PC-9 (cell line): ENCODE data around the gene HOXC6. TPM values are rescaled to one million over a fixed set of nuclear protein-coding genes. Genes with fewer than 3 reads are reported as not detected.

Source experiments
- BruUV-seq: library from RNA; stranded (reverse); fragments of 400-500 nt; replicated peaks from 2 replicates; lab custom pipeline; 2021; lab: Mats Ljungman, UMichigan
- CTCF ChIA-PET: fragments of 300-600 bp; sonication (Branson Sonifier 250); formaldehyde crosslinking; loops from one replicate; lab custom pipeline; 2022; ENCODE audit warnings: antibody characterized with exemption; lab: Charles Lee
- POLR2A ChIA-PET: fragments of 300-600 bp; sonication (Branson Sonifier 250); formaldehyde crosslinking; loops from one replicate; lab custom pipeline; 2022; ENCODE audit warnings: antibody characterized with exemption; ENCODE audit not compliant: unreplicated experiment; lab: Charles Lee
- DNase-seq, 2 experiments: peaks; one replicate each; pipeline versions ENCODE4 v3.0.0 to v3.0.0-alpha.2; 2015 to 2022; ENCODE audit warnings: mixed read lengths in 1 of 2
- H2AFZ ChIP-seq: fragments of 200-600 bp; sonication (generic); 2 replicates; pipeline ENCODE4 v1.8.1; 2017; ENCODE audit warnings: antibody characterized with exemption
- H3F3A ChIP-seq: fragments of 200-600 bp; sonication (generic); 2 replicates; pipeline ENCODE4 v1.8.1; 2017; ENCODE audit warnings: antibody characterized with exemption, mild to moderate bottlenecking, low read depth; ENCODE audit not compliant: insufficient read depth
- H3K27ac ChIP-seq: fragments of 200-600 bp; sonication (generic); 2 replicates; pipeline ENCODE4 v1.6.1; 2016; ENCODE audit warnings: mixed run types
- H3K27me3 ChIP-seq: fragments of 200-600 bp; sonication (generic); 2 replicates; pipeline ENCODE4 v1.6.1; 2016; ENCODE audit warnings: low read depth, mixed run types; ENCODE audit not compliant: insufficient read depth
- H3K36me3 ChIP-seq: fragments of 200-600 bp; sonication (generic); 2 replicates; pipeline ENCODE4 v1.6.1; 2016; ENCODE audit warnings: low read depth, mixed run types
- H3K4me1 ChIP-seq: fragments of 200-600 bp; sonication (generic); replicated peaks from 2 replicates; pipeline ENCODE4 v1.6.1; 2016; ENCODE audit warnings: mixed run types; ENCODE audit not compliant: insufficient read depth
- H3K4me2 ChIP-seq: fragments of 200-600 bp; sonication (generic); 2 replicates; pipeline ENCODE4 v1.6.1; 2017; ENCODE audit warnings: mixed run types
- H3K4me3 ChIP-seq: fragments of 200-600 bp; sonication (generic); 2 replicates; pipeline ENCODE4 v1.6.1; 2016; ENCODE audit warnings: mixed run types
- H3K79me2 ChIP-seq: fragments of 200-600 bp; sonication (generic); 2 replicates; pipeline ENCODE4 v1.6.1; 2017; ENCODE audit warnings: low read depth, mixed run types
- H3K9me2 ChIP-seq: fragments of 200-600 bp; sonication (generic); 2 replicates; pipeline ENCODE4 v1.8.1; 2017; ENCODE audit warnings: mild to moderate bottlenecking; ENCODE audit not compliant: insufficient read depth
- H3K9me3 ChIP-seq: fragments of 200-600 bp; sonication (generic); 2 replicates; pipeline ENCODE4 v1.8.1; 2016; ENCODE audit warnings: low read depth; ENCODE audit not compliant: insufficient read depth
- H4K20me1 ChIP-seq: fragments of 200-600 bp; sonication (generic); 2 replicates; pipeline ENCODE4 v1.8.1; 2017; ENCODE audit not compliant: insufficient read depth
- EZH2 ChIP-seq: fragments of 200-600 bp; sonication (generic); IDR thresholded peaks from 2 replicates; pipeline ENCODE4 v1.8.0; 2017; ENCODE audit warnings: antibody characterized with exemption, low read depth
- intact Hi-C: fragments of 100-400 bp; cut with micrococcal nuclease; formaldehyde crosslinking; loops from one replicate; pipeline ENCODE4 v1.10.0; 2022; ENCODE audit not compliant: unreplicated experiment
- total RNA-seq: library from RNA; stranded (reverse); gene quantifications from 2 replicates; pipeline ENCODE4 v1.2.3, GENCODE V29; 2021
- TF ChIP-seq, protein P1 (sequence below): fragments of 200-600 bp; sonication (generic); conservative IDR thresholded peaks from 2 replicates; pipeline ENCODE4 v1.6.1; 2017; ENCODE audit warnings: mixed run types, antibody characterized with exemption, mild to moderate bottlenecking, moderate library complexity

The HOXC6 gene
- total RNA-seq, 1 experiment from 2014 or later, result 4.1 TPM

DNA sequence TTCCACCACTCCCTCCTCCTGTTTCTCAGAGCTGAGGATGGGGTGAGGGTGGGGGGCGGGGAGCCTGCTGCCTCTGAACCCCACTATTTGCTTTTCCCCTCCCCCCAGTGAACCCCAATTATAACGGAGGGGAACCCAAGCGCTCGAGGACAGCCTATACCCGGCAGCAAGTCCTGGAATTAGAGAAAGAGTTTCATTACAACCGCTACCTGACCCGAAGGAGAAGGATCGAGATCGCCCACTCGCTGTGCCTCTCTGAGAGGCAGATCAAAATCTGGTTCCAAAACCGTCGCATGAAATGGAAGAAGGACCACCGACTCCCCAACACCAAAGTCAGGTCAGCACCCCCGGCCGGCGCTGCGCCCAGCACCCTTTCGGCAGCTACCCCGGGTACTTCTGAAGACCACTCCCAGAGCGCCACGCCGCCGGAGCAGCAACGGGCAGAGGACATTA is 26.5 kb downstream of the HOXC6 start:
- no peaks in the 10 kb centered on the region for H3K9me2 ChIP-seq
- ChIA-PET POLR2A (no interaction called here), CTCF (no interaction called here)
- H2AFZ ChIP-seq, result no peak overlapping the region
- no peaks in the 10 kb centered on the region for H3F3A ChIP-seq
- H3K36me3 ChIP-seq, result no peaks in the 10 kb centered on the region
- H3K4me1 ChIP-seq, result no peaks in the 10 kb centered on the region
- no peak overlapping the region for H3K4me3 ChIP-seq
- intact Hi-C loops, result no loop called here
- no peak overlapping the region for H3K4me2 ChIP-seq
- no peak for TF ChIP-seq EZH2
- TF ChIP-seq, protein P1, sequence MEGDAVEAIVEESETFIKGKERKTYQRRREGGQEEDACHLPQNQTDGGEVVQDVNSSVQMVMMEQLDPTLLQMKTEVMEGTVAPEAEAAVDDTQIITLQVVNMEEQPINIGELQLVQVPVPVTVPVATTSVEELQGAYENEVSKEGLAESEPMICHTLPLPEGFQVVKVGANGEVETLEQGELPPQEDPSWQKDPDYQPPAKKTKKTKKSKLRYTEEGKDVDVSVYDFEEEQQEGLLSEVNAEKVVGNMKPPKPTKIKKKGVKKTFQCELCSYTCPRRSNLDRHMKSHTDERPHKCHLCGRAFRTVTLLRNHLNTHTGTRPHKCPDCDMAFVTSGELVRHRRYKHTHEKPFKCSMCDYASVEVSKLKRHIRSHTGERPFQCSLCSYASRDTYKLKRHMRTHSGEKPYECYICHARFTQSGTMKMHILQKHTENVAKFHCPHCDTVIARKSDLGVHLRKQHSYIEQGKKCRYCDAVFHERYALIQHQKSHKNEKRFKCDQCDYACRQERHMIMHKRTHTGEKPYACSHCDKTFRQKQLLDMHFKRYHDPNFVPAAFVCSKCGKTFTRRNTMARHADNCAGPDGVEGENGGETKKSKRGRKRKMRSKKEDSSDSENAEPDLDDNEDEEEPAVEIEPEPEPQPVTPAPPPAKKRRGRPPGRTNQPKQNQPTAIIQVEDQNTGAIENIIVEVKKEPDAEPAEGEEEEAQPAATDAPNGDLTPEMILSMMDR, result no peak
- no peaks in the 10 kb centered on the region for H3K9me3 ChIP-seq
- peaks cover 7% of the 10 kb centered on the region for H3K27me3 ChIP-seq
- no TSS peak for BruUV-seq
- H3K79me2 ChIP-seq, result no peaks in the 10 kb centered on the region
- DNase-seq, result no peak
- H3K27ac ChIP-seq, result no peak overlapping the region
- no peaks in the 10 kb centered on the region for H4K20me1 ChIP-seq

DNA sequence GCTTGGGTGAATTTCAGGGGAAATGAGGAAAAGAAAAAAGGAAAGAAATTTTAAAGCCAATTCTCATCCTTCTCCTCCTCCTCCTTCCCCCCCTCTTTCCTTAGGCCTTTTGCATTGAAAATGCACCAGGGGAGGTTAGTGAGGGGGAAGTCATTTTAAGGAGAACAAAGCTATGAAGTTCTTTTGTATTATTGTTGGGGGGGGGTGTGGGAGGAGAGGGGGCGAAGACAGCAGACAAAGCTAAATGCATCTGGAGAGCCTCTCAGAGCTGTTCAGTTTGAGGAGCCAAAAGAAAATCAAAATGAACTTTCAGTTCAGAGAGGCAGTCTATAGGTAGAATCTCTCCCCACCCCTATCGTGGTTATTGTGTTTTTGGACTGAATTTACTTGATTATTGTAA is 27.3 kb downstream of the HOXC6 start:
- H3K36me3 ChIP-seq, result no peaks in the 10 kb centered on the region
- CTCF ChIA-PET, result interaction anchor here (1.4 kb wide), 1 partner anchor 23 kb away, joined by 15 read pairs; the partner anchor contains the start of gene HOXC5
- H4K20me1 ChIP-seq, result no peaks in the 10 kb centered on the region
- no peaks in the 10 kb centered on the region for H3K9me3 ChIP-seq
- no peaks in the 10 kb centered on the region for H3F3A ChIP-seq
- H3K9me2 ChIP-seq, result no peaks in the 10 kb centered on the region
- POLR2A ChIA-PET, result interaction anchor here (0.6 kb wide), 1 partner anchor 70 kb away, joined by 4 read pairs; no protein-coding TSS in a partner anchor
- H3K79me2 ChIP-seq, result no peaks in the 10 kb centered on the region
- no peak for DNase-seq
- intact Hi-C loops, result no loop called here
- no peak overlapping the region for H3K27ac ChIP-seq
- no TSS peak for BruUV-seq
- no peak overlapping the region for H3K4me2 ChIP-seq
- H2AFZ ChIP-seq, result no peak overlapping the region
- H3K27me3 ChIP-seq, result peaks cover 12% of the 10 kb centered on the region
- TF ChIP-seq EZH2, result no peak
- TF ChIP-seq, protein P1, result no peak
- no peak overlapping the region for H3K4me3 ChIP-seq
- H3K4me1 ChIP-seq, result no peaks in the 10 kb centered on the region

DNA sequence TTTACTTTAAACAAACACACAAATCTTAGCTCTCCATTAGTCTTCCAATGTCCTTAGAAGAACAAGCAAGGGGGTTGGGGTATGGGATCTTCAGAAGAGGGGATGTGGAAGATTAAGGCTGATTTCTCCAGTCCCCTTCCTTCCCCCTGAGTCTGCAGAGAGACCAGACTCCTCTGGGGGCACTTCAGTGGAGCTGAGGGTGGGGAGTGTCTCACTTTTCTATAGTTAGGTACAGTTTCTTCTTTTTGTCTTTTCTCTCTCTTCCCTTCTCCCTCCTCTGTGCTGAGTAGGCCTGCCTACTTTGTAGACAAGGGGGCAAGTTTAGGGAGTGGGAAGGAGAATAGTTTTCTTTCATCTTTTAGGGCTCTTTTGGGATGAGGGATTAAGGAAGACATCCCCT is 27.9 kb downstream of the HOXC6 start:
- CTCF ChIA-PET, result interaction anchor here (1.4 kb wide), 1 partner anchor 23 kb away, joined by 15 read pairs; the partner anchor contains the start of gene HOXC5
- TF ChIP-seq EZH2, result no peak
- TF ChIP-seq, protein P1, result no peak
- POLR2A ChIA-PET, result interaction anchor here (0.6 kb wide), 1 partner anchor 69 kb away, joined by 4 read pairs; no protein-coding TSS in a partner anchor

More for the DNA sequence above, 27.9 kb downstream of the HOXC6 start:
- intact Hi-C loops, result no loop called here
- Histone ChIP-seq H3K9me2 (no peaks in the 10 kb centered on the region), H2AFZ (no peak overlapping the region), H3K27me3 (peaks cover 12% of the 10 kb centered on the region), H4K20me1 (no peaks in the 10 kb centered on the region), H3K4me2 (no peak overlapping the region), H3K79me2 (no peaks in the 10 kb centered on the region), H3F3A (no peaks in the 10 kb centered on the region), H3K9me3 (no peaks in the 10 kb centered on the region), H3K4me3 (no peak overlapping the region), H3K27ac (no peak overlapping the region), H3K4me1 (no peaks in the 10 kb centered on the region), H3K36me3 (no peaks in the 10 kb centered on the region)
- BruUV-seq, result no TSS peak
- no peak for DNase-seq
